AG04449 (cell line): ENCODE results near the gene BCKDHB.

Experiments used
- CTCF ChIA-PET: fragments of 350-600 bp; formaldehyde crosslinking; extraction: SDS; loops from one replicate; lab custom pipeline; 2021; ENCODE audit warnings: antibody characterized with exemption; lab: Yijun Ruan, JAX
- POLR2A ChIA-PET: fragments of 400-600, 350-600 bp; formaldehyde crosslinking; extraction: SDS; loops from one replicate; lab custom pipeline; 2020; ENCODE audit warnings: antibody characterized with exemption, inconsistent platforms; lab: Yijun Ruan, JAX
- DNase-seq: peaks from one replicate; pipeline ENCODE4 v3.0.0-alpha.2; 2010; ENCODE audit warnings: low read depth, low spot score
- H3K4me3 ChIP-seq: 2 replicates; pipeline ENCODE4 v1.5.1; 2011; ENCODE audit warnings: low read depth, mild to moderate bottlenecking, control low read depth, low read length
- TF ChIP-seq, protein P1 (sequence below): IDR thresholded peaks from one replicate; pipeline ENCODE4 v1.5.1; 2011; ENCODE audit warnings: mild to moderate bottlenecking, moderate library complexity, low read length, control low read depth, inconsistent platforms; ENCODE audit not compliant: insufficient read depth; ENCODE audit errors: missing control alignments

Gene BCKDHB

DNA sequence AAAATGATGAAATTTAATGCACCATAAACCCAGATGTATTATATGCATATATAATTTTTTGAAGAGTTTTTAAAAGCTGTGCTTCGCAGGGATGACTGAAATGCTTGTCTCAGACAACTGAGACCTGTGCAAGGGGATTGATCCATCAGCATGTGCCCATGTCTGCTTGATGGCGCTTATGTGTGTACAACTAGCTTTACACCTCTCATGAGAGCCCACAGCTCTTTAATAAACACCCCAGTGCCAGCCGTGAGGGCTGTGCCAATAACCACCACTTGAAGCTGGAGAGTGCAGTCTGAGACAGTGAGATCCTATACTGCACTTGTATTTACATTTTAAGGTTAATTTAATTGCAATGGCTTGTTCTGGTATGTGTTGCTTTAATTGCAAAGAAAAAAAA is 225.5 kb downstream of the BCKDHB start:
- no peak overlapping the region for H3K4me3 ChIP-seq
- ChIA-PET CTCF (interaction anchor here (0.8 to 1.6 kb wide), 3 partner anchors 8 to 12 kb away, joined by 3 to 5 read pairs (median 4); no protein-coding TSS in a partner anchor), POLR2A (no interaction called here)

DNA sequence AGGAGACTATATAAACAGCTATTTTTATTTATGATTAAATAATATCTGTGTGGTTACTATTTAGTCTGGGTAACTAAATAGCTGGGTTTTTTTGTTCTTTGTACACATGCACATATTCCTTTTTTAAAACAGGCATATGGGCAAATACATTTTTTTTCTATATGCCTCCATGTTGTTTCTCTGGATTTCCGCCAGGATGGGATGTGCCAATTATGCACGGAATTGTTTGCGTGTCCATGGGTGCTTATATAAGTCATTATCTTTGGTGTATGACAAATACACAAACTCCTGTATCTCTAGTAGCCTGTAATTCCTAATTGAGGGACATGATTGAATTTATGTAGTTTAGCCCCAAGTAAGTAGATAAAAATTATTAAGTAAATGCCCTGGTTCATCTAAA is 226.9 kb downstream of the BCKDHB start:
- H3K4me3 ChIP-seq = no peak overlapping the region
- DNase-seq = no peak
- POLR2A ChIA-PET = no interaction called here
- TF ChIP-seq, protein P1, sequence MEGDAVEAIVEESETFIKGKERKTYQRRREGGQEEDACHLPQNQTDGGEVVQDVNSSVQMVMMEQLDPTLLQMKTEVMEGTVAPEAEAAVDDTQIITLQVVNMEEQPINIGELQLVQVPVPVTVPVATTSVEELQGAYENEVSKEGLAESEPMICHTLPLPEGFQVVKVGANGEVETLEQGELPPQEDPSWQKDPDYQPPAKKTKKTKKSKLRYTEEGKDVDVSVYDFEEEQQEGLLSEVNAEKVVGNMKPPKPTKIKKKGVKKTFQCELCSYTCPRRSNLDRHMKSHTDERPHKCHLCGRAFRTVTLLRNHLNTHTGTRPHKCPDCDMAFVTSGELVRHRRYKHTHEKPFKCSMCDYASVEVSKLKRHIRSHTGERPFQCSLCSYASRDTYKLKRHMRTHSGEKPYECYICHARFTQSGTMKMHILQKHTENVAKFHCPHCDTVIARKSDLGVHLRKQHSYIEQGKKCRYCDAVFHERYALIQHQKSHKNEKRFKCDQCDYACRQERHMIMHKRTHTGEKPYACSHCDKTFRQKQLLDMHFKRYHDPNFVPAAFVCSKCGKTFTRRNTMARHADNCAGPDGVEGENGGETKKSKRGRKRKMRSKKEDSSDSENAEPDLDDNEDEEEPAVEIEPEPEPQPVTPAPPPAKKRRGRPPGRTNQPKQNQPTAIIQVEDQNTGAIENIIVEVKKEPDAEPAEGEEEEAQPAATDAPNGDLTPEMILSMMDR = no peak
- CTCF ChIA-PET = interaction anchor here (1.3 kb wide), 1 partner anchor 9 kb away, joined by 3 read pairs; no protein-coding TSS in a partner anchor

More for the DNA sequence above, 225.5 kb downstream of the BCKDHB start:
- TF ChIP-seq, protein P1 = no peak
- DNase-seq = no peak

DNA sequence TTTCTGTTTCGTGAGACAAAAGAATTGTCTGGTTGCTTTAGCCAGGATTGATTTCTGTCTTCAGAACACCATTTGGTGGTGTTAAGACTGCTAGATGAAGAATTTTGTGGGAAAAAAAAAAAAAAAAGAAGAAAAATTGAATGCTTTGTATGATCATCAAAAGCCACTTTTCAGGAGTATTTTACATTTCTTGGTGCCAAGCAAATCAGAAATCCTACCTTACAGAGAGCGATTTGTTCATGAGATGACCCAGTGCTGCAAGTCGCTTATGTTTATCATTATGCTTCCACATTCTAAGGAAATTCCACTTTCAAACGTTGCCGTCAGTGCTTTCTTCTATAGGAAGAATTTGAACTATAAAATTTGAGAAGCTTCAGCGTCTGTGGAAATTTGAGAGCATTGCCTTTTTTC is 228.7 kb downstream of the BCKDHB start:
- ChIA-PET CTCF (no interaction called here), POLR2A (no interaction called here)
- TF ChIP-seq, protein P1 = no peak
- DNase-seq = no peak
- H3K4me3 ChIP-seq = no peak overlapping the region

DNA sequence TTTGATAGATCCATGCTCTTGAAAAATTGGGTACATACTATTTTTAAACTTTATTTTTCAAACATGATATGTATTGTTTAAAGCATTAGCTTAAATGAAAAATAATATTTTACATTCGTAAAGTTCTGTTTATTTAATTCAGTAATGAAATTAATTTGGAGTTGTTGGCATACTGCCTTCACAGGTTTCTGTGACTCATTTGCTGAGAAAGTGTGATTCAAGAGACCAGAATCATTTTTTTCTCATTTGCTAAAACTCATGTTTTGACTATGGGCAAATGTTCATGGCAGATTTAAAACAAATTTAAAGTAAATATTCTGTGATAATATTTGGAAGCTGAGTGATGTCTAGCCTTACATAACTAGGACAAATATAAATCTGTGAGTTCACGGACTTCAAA is 230.4 kb downstream of the BCKDHB start:
- POLR2A ChIA-PET = no interaction called here
- CTCF ChIA-PET = no interaction called here

DNA sequence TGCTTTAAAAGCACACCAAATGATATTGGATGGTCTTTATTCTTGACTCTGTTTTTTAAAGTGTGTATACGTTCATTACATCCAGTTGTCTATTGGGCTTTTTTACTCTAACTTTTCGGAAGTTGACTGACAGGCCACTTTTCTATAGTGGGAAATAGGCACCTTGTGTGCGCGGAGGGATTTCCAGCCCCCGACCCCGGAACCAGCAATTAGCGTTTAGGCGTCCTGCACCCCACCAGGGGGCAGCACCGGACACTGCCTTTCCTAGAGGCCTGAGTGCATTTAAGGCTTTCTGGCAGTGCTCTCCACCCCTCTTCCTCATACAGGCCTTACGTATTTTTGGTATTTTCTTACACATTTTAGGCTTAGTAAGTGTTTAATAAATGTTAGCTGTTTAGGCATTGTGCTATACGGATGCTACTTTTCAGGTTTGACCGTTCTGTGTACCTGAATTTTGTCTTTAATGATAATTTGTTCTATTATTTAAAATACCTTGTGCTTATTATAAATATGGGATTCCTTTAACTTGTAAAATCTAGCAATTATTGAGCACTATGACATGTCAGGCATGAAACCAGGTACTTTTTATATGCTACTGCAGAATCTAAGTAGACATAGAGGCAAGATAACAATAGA is 231.8 kb downstream of the BCKDHB start:
- CTCF ChIA-PET = interaction anchor here (0.7 kb wide), 1 partner anchor 565 kb away, joined by 3 read pairs; no protein-coding TSS in a partner anchor
- TF ChIP-seq, protein P1 = peak; percentile 53
- POLR2A ChIA-PET = no interaction called here
- H3K4me3 ChIP-seq = no peak overlapping the region
- DNase-seq = no peak

More for the DNA sequence above, 230.4 kb downstream of the BCKDHB start:
- TF ChIP-seq, protein P1 = no peak
- no peak for DNase-seq
- no peak overlapping the region for H3K4me3 ChIP-seq

DNA sequence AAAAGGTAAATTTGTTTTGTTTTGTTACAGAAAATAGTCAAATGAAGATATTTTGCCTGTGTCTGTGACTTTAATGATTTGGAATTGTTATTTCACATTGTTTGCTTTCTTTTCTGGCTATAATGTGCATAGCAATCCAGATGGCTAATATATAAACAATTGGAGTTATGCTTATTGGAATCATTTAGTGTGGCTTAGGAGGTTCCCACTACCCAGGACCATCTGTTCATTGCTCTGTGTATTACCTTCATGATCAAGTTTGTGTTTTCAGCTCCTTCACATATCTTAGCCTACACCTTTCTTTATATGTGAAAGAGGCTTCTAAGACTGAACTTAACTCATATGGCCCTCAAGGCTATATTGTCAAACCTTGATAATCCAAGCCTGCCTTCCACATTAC is 232.9 kb downstream of the BCKDHB start:
- ChIA-PET CTCF (interaction anchor here (1.3 kb wide), 1 partner anchor 8 kb away, joined by 5 read pairs; no protein-coding TSS in a partner anchor), POLR2A (no interaction called here)
- TF ChIP-seq, protein P1 = no peak
- H3K4me3 ChIP-seq = no peak overlapping the region
- no peak for DNase-seq
